ENCODE data around the gene DNAH14.
"Not testable (repeated sequence)": the region's sequence is repeated elsewhere in the genome, so short reads cannot be mapped to it uniquely, and the experiment has no call there.

Gene DNAH14

DNA sequence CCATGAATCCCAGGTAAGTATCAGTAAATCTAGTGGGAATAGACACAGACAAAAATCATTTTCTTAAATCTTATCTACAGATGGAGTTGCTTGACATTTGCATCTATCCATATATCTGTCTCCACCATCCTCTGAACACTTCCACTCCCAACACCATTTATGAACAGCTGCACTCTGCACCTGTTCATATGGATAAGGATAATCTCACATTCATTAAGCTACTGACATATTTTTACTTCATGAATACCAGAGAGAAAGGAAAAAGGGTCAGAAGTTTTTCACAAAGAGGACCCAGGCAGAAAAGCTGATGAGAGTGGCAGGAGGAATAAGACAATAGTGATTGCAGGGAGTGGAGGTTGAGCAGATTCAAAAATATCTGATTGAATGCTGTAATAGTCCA, 222.6 kb downstream of the DNAH14 start:
- DNase-seq (ENCODE audit: low spot score) = no peak

- DNase-seq (ENCODE audit: low spot score) = no peak
Measured at GRCh38 chr1:225155555-225155954, 226.1 kb downstream of the DNAH14 start.

DNA sequence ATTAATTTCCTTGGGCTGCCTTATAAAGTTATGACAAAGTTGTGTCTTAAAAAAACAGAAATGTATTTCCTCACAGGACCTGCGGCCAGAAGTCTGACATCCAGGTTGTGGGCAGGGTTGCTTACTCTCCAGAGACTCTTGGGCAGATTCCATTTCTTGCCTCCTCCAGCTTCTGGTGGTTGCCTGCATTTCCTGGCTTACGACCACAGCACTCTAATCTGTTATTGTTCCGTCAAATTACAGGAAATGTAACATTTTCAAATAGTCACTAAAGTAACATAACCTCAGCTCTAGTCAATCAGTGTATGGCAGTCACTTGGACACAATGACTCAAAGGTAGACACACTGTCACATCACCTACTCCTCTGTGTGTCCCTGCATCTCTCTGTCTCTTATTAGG, 226.8 kb downstream of the DNAH14 start:
- DNase-seq (ENCODE audit: low spot score) = no peak

DNA sequence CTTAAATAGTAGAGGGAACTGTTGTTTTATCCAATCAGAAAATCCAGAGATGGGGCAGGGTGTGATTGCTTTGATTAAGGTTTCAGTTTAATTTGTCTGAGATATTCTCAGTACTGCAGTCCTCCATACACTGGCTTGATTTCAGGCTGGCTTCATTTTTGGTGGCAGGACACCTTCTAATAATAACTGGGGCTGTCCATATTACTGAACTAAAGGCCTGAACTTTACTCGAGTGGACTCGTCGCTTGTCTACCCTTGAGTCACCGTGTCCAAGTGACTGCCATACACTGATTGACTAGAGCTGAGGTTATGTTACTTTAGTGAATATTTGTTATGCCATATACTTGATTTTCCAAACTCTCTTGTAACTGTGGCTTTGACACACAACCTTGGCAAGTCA, 228.8 kb downstream of the DNAH14 start:
- DNase-seq (ENCODE audit: low spot score) = no peak

GRCh38 chr1:225159793-225160192, 230.3 kb downstream of the DNAH14 start:
- no peak for DNase-seq (ENCODE audit: low spot score)

GRCh38 chr1:225177409-225177808, 247.9 kb downstream of the DNAH14 start:
- not testable (repeated sequence) for DNase-seq (ENCODE audit: low spot score)

- no peak for DNase-seq (ENCODE audit: low spot score)
Measured at GRCh38 chr1:225179686-225180085, 250.2 kb downstream of the DNAH14 start.

DNA sequence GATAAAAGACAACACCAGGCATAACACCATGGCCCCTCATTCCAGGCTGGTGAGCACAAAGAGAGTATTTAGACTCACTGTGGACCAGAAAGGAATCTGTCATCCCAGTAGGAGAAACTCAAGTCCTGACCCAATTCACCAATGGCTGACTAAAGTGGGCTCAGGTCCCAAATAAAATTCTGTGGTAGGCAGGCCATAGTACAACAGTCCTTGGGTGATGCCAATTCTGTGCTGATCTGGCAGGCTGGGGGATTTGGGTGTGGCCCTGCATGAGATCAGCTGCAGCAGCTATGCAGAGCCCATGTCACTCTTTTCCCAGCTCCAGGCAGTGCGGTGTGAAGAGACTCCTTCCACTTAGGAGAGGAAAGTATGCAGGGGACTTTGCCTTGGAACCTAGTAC, 253.2 kb downstream of the DNAH14 start:
- DNase-seq (ENCODE audit: low spot score) = no peak

DNA sequence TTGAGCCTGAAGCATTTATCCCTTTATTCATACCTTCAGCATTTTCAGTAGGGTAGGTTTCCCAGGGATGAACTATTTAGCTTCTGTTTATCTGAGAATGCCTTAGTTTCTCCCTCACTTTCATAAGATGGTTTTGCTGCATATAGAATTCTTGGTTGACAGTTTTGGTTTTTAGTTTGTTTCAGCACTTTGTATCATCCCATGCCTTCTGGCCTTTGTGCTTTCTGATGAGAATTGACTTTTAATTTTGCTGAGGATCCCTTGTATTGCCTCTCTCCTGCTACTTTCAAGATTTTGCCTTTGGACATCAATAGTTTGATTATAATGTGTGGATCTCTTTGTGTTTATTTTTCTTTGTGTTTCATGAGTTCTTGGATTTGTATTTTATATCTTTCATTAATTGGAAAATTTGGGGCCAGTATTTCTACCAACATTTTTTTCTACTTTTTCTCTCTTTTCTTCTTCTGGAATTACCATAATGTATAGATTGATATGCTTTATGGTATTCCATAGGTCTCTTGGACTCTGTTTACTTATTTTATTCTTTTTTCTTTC, 261.8 kb downstream of the DNAH14 start:
- DNase-seq (ENCODE audit: low spot score) = no peak

- DNase-seq (ENCODE audit: low spot score) = no peak
Measured at GRCh38 chr1:225201447-225201846, 272.0 kb downstream of the DNAH14 start.

- no peak for DNase-seq (ENCODE audit: low spot score)
Measured at GRCh38 chr1:225207791-225208190, 278.3 kb downstream of the DNAH14 start.

GRCh38 chr1:225209153-225209552, 279.7 kb downstream of the DNAH14 start:
- no peak for DNase-seq (ENCODE audit: low spot score)

DNA sequence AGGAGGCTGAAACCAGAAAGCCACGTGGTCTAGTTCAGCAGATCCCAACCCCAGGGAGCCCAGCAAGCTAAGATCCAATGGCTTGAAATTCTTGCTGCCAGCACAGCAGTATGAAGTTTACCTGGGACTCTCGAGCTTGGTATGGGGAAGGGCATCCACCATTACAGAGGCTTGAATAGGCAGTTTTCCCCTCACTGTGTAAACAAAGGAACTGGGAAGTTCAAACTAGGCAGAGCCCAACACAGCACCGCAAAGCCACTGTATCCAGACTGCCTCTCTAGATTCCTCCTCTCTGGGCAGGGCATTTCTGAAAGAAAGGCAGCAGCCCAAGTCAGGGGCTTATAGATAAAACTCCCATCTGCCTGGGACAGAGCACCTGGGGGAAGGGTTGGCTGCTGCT, 280.7 kb downstream of the DNAH14 start:
- DNase-seq (ENCODE audit: low spot score) = not testable (repeated sequence)

DNA sequence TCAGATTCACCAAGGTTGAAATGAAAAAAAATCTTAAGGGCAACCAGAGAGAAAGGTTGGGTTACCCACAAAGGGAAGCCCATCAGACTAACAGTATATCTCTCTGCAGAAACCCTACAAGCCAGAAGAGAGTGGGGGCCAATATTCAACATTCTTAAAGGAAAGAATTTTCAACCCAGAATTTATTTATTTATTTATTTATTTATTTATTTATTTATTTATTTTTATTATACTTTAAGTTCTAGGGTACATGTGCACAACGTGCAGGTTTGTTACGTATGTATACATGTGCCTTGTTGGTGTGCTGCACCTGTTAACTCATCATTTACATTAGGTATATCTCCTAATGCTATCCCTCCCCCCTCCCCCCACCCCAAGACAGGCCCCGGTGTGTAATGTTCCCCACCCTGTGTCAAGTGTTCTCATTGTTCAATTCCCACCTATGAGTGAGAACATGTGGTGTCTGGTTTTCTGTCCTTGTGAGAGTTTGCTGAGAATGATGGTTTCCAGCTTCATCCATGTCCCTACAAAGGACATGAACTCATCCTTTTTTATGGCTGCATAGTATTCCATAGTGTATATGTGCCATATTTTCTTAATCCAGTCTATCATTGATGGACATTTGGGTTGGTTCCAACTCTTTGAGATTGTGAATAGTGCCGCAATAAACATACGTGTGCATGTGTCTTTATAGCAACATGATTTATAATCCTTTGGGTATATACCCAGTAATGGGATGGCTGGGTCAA, 282.4 kb downstream of the DNAH14 start:
- not testable (repeated sequence) for DNase-seq (ENCODE audit: low spot score)

GRCh38 chr1:225224287-225224686, 294.8 kb downstream of the DNAH14 start:
- no peak for DNase-seq (ENCODE audit: low spot score)

DNA sequence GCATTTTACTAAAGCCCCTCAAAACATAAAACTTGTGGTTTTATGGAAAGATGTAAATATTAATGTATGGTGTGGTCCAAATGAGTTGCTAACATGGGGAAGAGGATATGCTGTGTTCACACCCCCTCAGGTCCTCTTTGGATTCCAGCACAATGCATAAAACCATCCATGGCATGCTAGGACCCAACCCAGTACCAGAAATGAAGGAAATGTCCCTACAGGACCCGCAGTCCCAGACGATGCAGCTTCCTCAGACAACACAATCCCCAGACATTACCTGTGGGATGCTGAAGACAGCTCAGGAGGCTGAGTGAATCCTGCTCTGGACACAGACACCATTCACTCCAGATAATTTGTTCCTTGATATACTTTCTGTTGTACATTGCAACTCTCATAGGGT, 296.2 kb downstream of the DNAH14 start:
- no peak for DNase-seq (ENCODE audit: low spot score)

DNA sequence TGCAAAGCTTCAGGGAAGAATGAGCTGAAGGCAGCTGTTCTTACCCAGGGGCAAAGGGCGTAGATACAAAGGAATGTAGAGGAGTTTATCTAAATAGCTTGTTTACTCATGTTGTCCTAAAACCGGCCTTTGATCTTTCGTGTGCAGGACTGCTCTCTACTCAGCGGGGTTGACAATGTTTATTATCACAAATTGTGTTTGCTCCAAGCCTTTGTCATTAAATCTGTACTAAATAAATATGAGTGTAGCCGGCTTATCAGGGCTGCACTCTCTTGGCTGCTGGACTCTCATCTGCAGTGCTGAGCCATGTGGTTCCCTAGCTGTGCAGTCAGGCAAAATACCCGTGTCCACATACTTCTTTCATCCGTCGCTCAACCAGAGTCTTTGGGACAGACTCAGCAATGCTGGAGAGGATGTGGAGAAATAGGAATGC, 299.4 kb downstream of the DNAH14 start:
- no peak for DNase-seq (ENCODE audit: low spot score)

GRCh38 chr1:225229429-225229828, 300.0 kb downstream of the DNAH14 start:
- DNase-seq (ENCODE audit: low spot score) = not testable (repeated sequence)

DNA sequence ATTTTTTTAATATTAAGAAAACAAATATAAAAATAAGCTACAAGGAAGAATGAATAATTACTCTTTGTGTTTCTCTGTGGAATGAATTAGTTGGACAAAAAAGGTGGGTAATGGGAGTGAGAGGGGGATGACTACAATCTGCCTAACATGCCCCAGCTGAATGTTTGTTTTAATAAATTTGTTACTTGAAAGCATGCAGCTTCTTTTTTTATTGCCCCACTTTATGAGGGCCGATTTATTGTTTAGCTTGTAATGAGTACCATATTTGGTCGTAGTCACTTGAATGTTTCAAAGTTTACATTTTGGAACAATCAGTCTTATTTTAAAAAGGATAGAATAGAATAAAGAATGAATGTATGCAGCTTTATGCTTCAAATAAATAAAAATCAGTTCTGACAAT, 301.0 kb downstream of the DNAH14 start:
- DNase-seq (ENCODE audit: low spot score) = no peak

- not testable (repeated sequence) for DNase-seq (ENCODE audit: low spot score)
Measured at GRCh38 chr1:225232930-225233329, 303.5 kb downstream of the DNAH14 start.

DNA sequence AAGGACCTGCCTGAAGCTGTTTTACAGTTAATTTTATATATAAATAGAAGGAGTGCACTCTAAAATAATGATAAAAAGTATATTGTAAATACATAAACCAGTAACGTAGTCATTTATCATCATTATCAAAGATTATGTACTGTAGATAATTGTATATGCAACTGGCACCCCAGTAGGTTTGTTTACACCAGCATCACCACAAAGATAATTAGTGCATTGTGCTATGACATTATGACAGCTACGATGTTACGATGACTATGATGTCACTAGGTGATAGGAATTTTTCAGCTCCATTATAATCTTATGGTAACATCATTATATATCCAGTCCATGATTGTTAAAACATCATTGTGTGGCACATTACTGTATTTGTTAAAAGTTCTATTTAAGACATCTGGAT, 313.1 kb downstream of the DNAH14 start:
- DNase-seq (ENCODE audit: low spot score) = no peak

DNA sequence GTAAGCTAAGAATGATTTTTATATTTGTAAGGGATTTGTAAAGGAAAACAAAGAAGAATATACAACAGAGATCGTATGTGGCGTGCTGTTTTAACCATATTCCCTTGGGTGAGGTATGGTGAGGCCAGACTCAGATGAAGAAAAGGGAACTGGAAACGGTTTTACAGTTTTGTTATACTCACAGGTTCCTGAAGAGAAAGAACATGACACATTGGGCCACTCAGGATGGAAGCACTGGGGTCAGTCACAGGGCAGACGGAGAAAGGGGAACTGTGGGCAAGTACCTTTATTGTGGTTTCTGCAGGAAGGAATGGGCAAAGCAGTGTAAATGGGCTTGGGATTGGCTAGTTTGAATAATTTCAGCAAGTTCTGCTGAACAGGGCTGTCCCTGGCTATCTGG, 321.0 kb downstream of the DNAH14 start:
- DNase-seq (ENCODE audit: low spot score) = no peak

- no peak for DNase-seq (ENCODE audit: low spot score)
Measured at GRCh38 chr1:225253173-225253572, 323.7 kb downstream of the DNAH14 start.

GRCh38 chr1:225253784-225254183, 324.3 kb downstream of the DNAH14 start:
- DNase-seq (ENCODE audit: low spot score) = no peak

Measured in Ammon's horn (tissue), 1 donor.